PC-9 (cell line): ENCODE measurements around the gene NAGPA. TPM values are rescaled to one million over a fixed set of nuclear protein-coding genes. Genes with fewer than 3 reads are reported as not detected.

ENCODE experiments used
- BruUV-seq: library from RNA; stranded (reverse); fragments of 400-500 nt; replicated peaks from 2 replicates; lab custom pipeline; 2021; lab: Mats Ljungman, UMichigan
- CTCF ChIA-PET: fragments of 300-600 bp; sonication (Branson Sonifier 250); formaldehyde crosslinking; loops from one replicate; lab custom pipeline; 2022; ENCODE audit warnings: antibody characterized with exemption; lab: Charles Lee
- POLR2A ChIA-PET: fragments of 300-600 bp; sonication (Branson Sonifier 250); formaldehyde crosslinking; loops from one replicate; lab custom pipeline; 2022; ENCODE audit warnings: antibody characterized with exemption; ENCODE audit not compliant: unreplicated experiment; lab: Charles Lee
- DNase-seq, 2 experiments: peaks; one replicate each; pipeline versions ENCODE4 v3.0.0 to v3.0.0-alpha.2; 2015 to 2022; ENCODE audit warnings: mixed read lengths in 1 of 2
- H2AFZ ChIP-seq: fragments of 200-600 bp; sonication (generic); 2 replicates; pipeline ENCODE4 v1.8.1; 2017; ENCODE audit warnings: antibody characterized with exemption
- H3F3A ChIP-seq: fragments of 200-600 bp; sonication (generic); 2 replicates; pipeline ENCODE4 v1.8.1; 2017; ENCODE audit warnings: antibody characterized with exemption, mild to moderate bottlenecking, low read depth; ENCODE audit not compliant: insufficient read depth
- H3K27ac ChIP-seq: fragments of 200-600 bp; sonication (generic); 2 replicates; pipeline ENCODE4 v1.6.1; 2016; ENCODE audit warnings: mixed run types
- H3K27me3 ChIP-seq: fragments of 200-600 bp; sonication (generic); 2 replicates; pipeline ENCODE4 v1.6.1; 2016; ENCODE audit warnings: low read depth, mixed run types; ENCODE audit not compliant: insufficient read depth
- H3K36me3 ChIP-seq: fragments of 200-600 bp; sonication (generic); 2 replicates; pipeline ENCODE4 v1.6.1; 2016; ENCODE audit warnings: low read depth, mixed run types
- H3K4me1 ChIP-seq: fragments of 200-600 bp; sonication (generic); replicated peaks from 2 replicates; pipeline ENCODE4 v1.6.1; 2016; ENCODE audit warnings: mixed run types; ENCODE audit not compliant: insufficient read depth
- H3K4me2 ChIP-seq: fragments of 200-600 bp; sonication (generic); 2 replicates; pipeline ENCODE4 v1.6.1; 2017; ENCODE audit warnings: mixed run types
- H3K4me3 ChIP-seq: fragments of 200-600 bp; sonication (generic); 2 replicates; pipeline ENCODE4 v1.6.1; 2016; ENCODE audit warnings: mixed run types
- H3K79me2 ChIP-seq: fragments of 200-600 bp; sonication (generic); 2 replicates; pipeline ENCODE4 v1.6.1; 2017; ENCODE audit warnings: low read depth, mixed run types
- H3K9me2 ChIP-seq: fragments of 200-600 bp; sonication (generic); 2 replicates; pipeline ENCODE4 v1.8.1; 2017; ENCODE audit warnings: mild to moderate bottlenecking; ENCODE audit not compliant: insufficient read depth
- H3K9me3 ChIP-seq: fragments of 200-600 bp; sonication (generic); 2 replicates; pipeline ENCODE4 v1.8.1; 2016; ENCODE audit warnings: low read depth; ENCODE audit not compliant: insufficient read depth
- H4K20me1 ChIP-seq: fragments of 200-600 bp; sonication (generic); 2 replicates; pipeline ENCODE4 v1.8.1; 2017; ENCODE audit not compliant: insufficient read depth
- EZH2 ChIP-seq: fragments of 200-600 bp; sonication (generic); IDR thresholded peaks from 2 replicates; pipeline ENCODE4 v1.8.0; 2017; ENCODE audit warnings: antibody characterized with exemption, low read depth
- intact Hi-C: fragments of 100-400 bp; cut with micrococcal nuclease; formaldehyde crosslinking; loops from one replicate; pipeline ENCODE4 v1.10.0; 2022; ENCODE audit not compliant: unreplicated experiment
- total RNA-seq: library from RNA; stranded (reverse); gene quantifications from 2 replicates; pipeline ENCODE4 v1.2.3, GENCODE V29; 2021
- TF ChIP-seq, protein P1 (sequence below): fragments of 200-600 bp; sonication (generic); conservative IDR thresholded peaks from 2 replicates; pipeline ENCODE4 v1.6.1; 2017; ENCODE audit warnings: mixed run types, antibody characterized with exemption, mild to moderate bottlenecking, moderate library complexity

The NAGPA gene
- total RNA-seq, 1 experiment from 2014 or later, result 20.6 TPM

DNA sequence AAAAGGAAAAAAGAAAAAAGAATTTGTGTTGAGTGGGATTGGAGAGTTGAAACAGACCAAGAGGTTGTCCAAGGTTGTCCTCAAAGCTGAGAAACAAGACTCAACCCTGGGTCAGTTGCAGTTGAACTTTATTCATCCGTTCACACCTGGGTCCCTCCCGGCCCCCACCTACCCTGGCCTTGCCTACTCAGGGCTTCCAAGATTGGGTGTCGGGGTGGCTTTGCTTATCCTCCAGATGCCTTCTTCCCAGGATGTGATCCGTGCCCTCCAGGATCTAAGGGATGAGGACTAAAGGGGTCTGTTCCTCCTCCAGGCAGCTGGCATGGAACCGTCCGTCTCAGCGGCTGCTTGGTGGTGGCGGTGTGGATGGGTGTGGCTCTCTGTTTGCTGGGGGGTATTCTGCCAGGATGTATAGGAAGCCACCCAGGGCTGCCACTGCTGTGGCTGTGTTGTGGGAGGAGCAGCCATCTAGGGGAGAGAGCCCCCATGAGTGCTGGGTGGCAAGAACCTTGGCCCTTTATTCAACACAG is 10.3 kb upstream of the NAGPA start:
- TF ChIP-seq, protein P1, sequence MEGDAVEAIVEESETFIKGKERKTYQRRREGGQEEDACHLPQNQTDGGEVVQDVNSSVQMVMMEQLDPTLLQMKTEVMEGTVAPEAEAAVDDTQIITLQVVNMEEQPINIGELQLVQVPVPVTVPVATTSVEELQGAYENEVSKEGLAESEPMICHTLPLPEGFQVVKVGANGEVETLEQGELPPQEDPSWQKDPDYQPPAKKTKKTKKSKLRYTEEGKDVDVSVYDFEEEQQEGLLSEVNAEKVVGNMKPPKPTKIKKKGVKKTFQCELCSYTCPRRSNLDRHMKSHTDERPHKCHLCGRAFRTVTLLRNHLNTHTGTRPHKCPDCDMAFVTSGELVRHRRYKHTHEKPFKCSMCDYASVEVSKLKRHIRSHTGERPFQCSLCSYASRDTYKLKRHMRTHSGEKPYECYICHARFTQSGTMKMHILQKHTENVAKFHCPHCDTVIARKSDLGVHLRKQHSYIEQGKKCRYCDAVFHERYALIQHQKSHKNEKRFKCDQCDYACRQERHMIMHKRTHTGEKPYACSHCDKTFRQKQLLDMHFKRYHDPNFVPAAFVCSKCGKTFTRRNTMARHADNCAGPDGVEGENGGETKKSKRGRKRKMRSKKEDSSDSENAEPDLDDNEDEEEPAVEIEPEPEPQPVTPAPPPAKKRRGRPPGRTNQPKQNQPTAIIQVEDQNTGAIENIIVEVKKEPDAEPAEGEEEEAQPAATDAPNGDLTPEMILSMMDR, result no peak
- TF ChIP-seq EZH2, result no peak
- no peak overlapping the region for H3K4me2 ChIP-seq
- H3K27ac ChIP-seq, result no peak overlapping the region
- H3F3A ChIP-seq, result peaks cover 14% of the 10 kb centered on the region
- ChIA-PET CTCF (no interaction called here), POLR2A (no interaction called here)
- peaks cover 18% of the 10 kb centered on the region for H3K4me1 ChIP-seq
- no peaks in the 10 kb centered on the region for H3K9me2 ChIP-seq
- BruUV-seq, result no TSS peak
- no peaks in the 10 kb centered on the region for H3K79me2 ChIP-seq
- H3K4me3 ChIP-seq, result no peak overlapping the region
- intact Hi-C loops, result no loop called here
- H3K27me3 ChIP-seq, result peaks cover 22% of the 10 kb centered on the region; the same call in 1 of the 2 replicates
- DNase-seq, result no peak
- no peaks in the 10 kb centered on the region for H3K36me3 ChIP-seq
- H2AFZ ChIP-seq, result no peak overlapping the region
- H3K9me3 ChIP-seq, result no peaks in the 10 kb centered on the region
- no peaks in the 10 kb centered on the region for H4K20me1 ChIP-seq

DNA sequence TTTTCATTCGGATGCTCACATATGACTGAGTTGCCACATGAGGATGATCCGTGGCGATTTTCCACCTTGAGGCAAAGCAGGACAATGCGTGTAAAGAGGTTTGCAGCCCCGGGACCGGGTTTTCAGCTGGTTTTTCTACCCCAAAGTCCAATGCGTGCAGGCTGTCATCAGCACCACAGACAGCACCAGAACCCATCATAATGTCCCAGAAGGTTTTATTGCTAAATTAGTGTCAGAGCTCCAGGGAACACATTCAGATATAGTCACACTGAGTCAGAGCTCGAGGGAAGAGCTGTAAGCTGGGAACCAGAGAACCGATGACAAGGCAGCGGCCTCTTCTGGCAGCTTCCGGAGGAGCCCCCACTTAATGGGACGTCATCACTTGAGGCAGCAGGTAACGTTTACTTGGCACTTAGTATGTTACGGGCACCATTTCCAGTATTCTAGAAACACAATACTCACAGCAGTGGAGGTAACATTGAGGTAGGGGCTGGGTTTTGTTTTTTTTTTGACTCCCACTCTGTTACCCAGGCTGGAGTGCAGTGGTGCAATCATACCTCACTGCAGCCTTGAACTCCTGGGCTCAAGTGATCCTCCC is 8.9 kb upstream of the NAGPA start:
- Histone ChIP-seq H2AFZ (no peak overlapping the region), H3K4me3 (no peak overlapping the region), H3K27me3 (peaks cover 9% of the 10 kb centered on the region; the same call in 1 of the 2 replicates), H3K9me3 (no peaks in the 10 kb centered on the region), H3K79me2 (no peaks in the 10 kb centered on the region), H3K36me3 (no peaks in the 10 kb centered on the region), H3K9me2 (no peaks in the 10 kb centered on the region), H3K4me1 (peaks cover 18% of the 10 kb centered on the region), H3F3A (peaks cover 14% of the 10 kb centered on the region), H3K4me2 (peak overlapping the region; percentile 51; the same call in 1 of the 2 replicates), H3K27ac (no peak overlapping the region), H4K20me1 (no peaks in the 10 kb centered on the region)
- DNase-seq, result no peak
- intact Hi-C loops, result no loop called here
- ChIA-PET CTCF (no interaction called here), POLR2A (no interaction called here)
- TF ChIP-seq, protein P1, result no peak
- TF ChIP-seq EZH2, result no peak
- no TSS peak for BruUV-seq

DNA sequence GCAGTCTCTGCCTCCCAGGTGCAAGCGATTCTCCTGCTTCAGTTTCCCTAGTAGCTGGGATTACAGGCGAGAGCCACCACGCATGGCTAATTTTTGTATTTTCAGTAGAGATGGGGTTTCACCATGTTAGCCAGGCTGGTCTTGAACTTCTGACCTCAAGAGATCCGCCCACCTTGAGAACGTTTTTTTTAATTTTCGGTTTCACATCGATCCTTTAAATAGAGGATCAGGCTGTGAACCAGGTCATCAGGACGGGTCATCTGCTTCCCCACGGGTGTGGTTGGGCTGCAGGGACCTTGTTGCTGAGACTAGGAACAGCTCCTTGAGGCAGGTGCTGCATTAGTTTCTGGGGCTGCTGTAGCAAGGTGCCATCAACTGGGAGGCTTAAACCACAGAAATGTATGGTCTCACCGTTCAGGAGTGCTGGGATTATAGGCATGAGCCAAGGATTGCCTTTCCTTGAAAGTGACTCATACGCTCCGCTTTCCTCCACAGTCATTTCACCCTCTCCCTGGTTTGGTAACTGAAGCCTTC is 7.9 kb upstream of the NAGPA start:
- BruUV-seq, result no TSS peak
- POLR2A ChIA-PET, result no interaction called here

More for the DNA sequence above, 7.9 kb upstream of the NAGPA start:
- TF ChIP-seq EZH2, result no peak
- Histone ChIP-seq H3K79me2 (no peaks in the 10 kb centered on the region), H3K4me3 (no peak overlapping the region), H3K4me2 (peak overlapping the region; percentile 51), H3K9me2 (no peaks in the 10 kb centered on the region), H3K27ac (no peak overlapping the region), H3K4me1 (peaks cover 18% of the 10 kb centered on the region), H3F3A (peaks cover 14% of the 10 kb centered on the region), H3K27me3 (0 out of 2 replicates have a peak, but pooled peaks cover under 1% of the 10 kb centered on the region), H4K20me1 (no peaks in the 10 kb centered on the region), H3K36me3 (no peaks in the 10 kb centered on the region), H3K9me3 (no peaks in the 10 kb centered on the region), H2AFZ (no peak overlapping the region)
- intact Hi-C loops, result no loop called here
- peak; percentile 60 to 87 for DNase-seq
- CTCF ChIA-PET, result no interaction called here
